H9 (cell line): ENCODE measurements around the gene CLIC6. TPM values are rescaled to one million over a fixed set of nuclear protein-coding genes. Genes with fewer than 3 reads are reported as not detected.

Experiments
- DNase-seq: peaks from one replicate; pipeline ENCODE4 v3.0.0-alpha.2; 2017
- H2AFZ ChIP-seq: one replicate; pipeline ENCODE4 v1.6.1; 2013; ENCODE audit warnings: mild to moderate bottlenecking, low read length, control low read depth, moderate library complexity
- H2AK5ac ChIP-seq: 2 replicates; pipeline ENCODE4 v1.6.1; 2013; ENCODE audit warnings: low read length, control low read depth, mixed read lengths; ENCODE audit not compliant: insufficient read length
- H2BK120ac ChIP-seq: one replicate; pipeline ENCODE4 v1.6.1; 2013; ENCODE audit warnings: low read depth, mild to moderate bottlenecking, low read length, control low read depth, inconsistent platforms; ENCODE audit not compliant: poor library complexity, severe bottlenecking
- H2BK12ac ChIP-seq: 2 replicates; pipeline ENCODE4 v1.6.1; 2013; ENCODE audit warnings: low read length, control low read depth, mixed read lengths, low read depth; ENCODE audit not compliant: insufficient read length
- H2BK15ac ChIP-seq: 2 replicates; pipeline ENCODE4 v1.6.1; 2013; ENCODE audit warnings: low read depth, low read length, control low read depth
- H2BK20ac ChIP-seq: one replicate; pipeline ENCODE4 v1.6.1; 2013; ENCODE audit warnings: low read depth, mild to moderate bottlenecking, low read length, control low read depth, inconsistent platforms; ENCODE audit not compliant: poor library complexity, severe bottlenecking
- H2BK5ac ChIP-seq: 2 replicates; pipeline ENCODE4 v1.6.1; 2013; ENCODE audit warnings: low read length, control low read depth, mixed read lengths; ENCODE audit not compliant: insufficient read length
- H3K14ac ChIP-seq: 2 replicates; pipeline ENCODE4 v1.6.1; 2013; ENCODE audit warnings: low read length, control low read depth; ENCODE audit not compliant: insufficient read depth
- H3K18ac ChIP-seq: 2 replicates; pipeline ENCODE4 v1.6.1; 2013; ENCODE audit warnings: low read depth, mild to moderate bottlenecking, mixed read lengths, low read length, control low read depth; ENCODE audit not compliant: insufficient read length
- H3K23ac ChIP-seq: 2 replicates; pipeline ENCODE4 v1.6.1; 2013; ENCODE audit warnings: low read length, control low read depth, mixed read lengths, low read depth; ENCODE audit not compliant: insufficient read length
- H3K23me2 ChIP-seq: 2 replicates; pipeline ENCODE4 v1.6.1; 2013; ENCODE audit warnings: low read depth, mild to moderate bottlenecking, mixed read lengths, low read length, control low read depth; ENCODE audit not compliant: insufficient read length, poor library complexity, severe bottlenecking
- H3K27ac ChIP-seq: 2 replicates; pipeline ENCODE4 v1.5.1; 2013; ENCODE audit warnings: low read length, control low read depth, mixed read lengths, low read depth; ENCODE audit not compliant: insufficient read length
- H3K27me3 ChIP-seq: 2 replicates; pipeline ENCODE4 v1.6.1; 2013; ENCODE audit warnings: low read length, control low read depth, inconsistent platforms; ENCODE audit not compliant: insufficient read depth
- H3K4ac ChIP-seq: 2 replicates; pipeline ENCODE4 v1.6.1; 2013; ENCODE audit warnings: low read depth, mild to moderate bottlenecking, control low read depth, inconsistent platforms, low read length, moderate library complexity
- H3K4me1 ChIP-seq: 2 replicates; pipeline ENCODE4 v1.6.1; 2013; ENCODE audit warnings: low read length, control low read depth, inconsistent platforms; ENCODE audit not compliant: insufficient read depth
- H3K4me2 ChIP-seq: 2 replicates; pipeline ENCODE4 v1.6.1; 2013; ENCODE audit warnings: low read length, control low read depth, mixed read lengths; ENCODE audit not compliant: insufficient read length, insufficient read depth
- H3K56ac ChIP-seq: 2 replicates; pipeline ENCODE4 v1.6.1; 2013; ENCODE audit warnings: low read depth, mild to moderate bottlenecking, mixed read lengths, low read length, control low read depth; ENCODE audit not compliant: insufficient read length
- H3K79me1 ChIP-seq: 2 replicates; pipeline ENCODE4 v1.6.1; 2013; ENCODE audit warnings: low read depth, mild to moderate bottlenecking, moderate library complexity, low read length, control low read depth, inconsistent platforms; ENCODE audit not compliant: insufficient read depth, poor library complexity, severe bottlenecking
- H3K79me2 ChIP-seq: 2 replicates; pipeline ENCODE4 v1.6.1; 2013; ENCODE audit warnings: low read length, control low read depth, inconsistent platforms; ENCODE audit not compliant: insufficient read depth
- H3K9ac ChIP-seq: 2 replicates; pipeline ENCODE4 v1.6.1; 2013; ENCODE audit warnings: low read length, control low read depth, mixed read lengths; ENCODE audit not compliant: insufficient read length; ENCODE audit errors: extremely low read depth
- H3K9me3 ChIP-seq: one replicate; pipeline ENCODE4 v1.6.1; 2013; ENCODE audit warnings: low read depth, low read length, inconsistent platforms; ENCODE audit not compliant: control insufficient read depth
- H3T11ph ChIP-seq: one replicate; pipeline ENCODE4 v1.6.1; 2013; ENCODE audit warnings: mild to moderate bottlenecking, low read length, control low read depth, inconsistent platforms
- H4K20me1 ChIP-seq: one replicate; pipeline ENCODE4 v1.6.1; 2013; ENCODE audit not compliant: control insufficient read depth, insufficient read length, insufficient read depth
- H4K5ac ChIP-seq: 2 replicates; pipeline ENCODE4 v1.6.1; 2013; ENCODE audit warnings: low read depth, mild to moderate bottlenecking, mixed read lengths, low read length, control low read depth; ENCODE audit not compliant: insufficient read length
- H4K8ac ChIP-seq: replicated peaks from 2 replicates; pipeline ENCODE4 v1.6.1; 2013; ENCODE audit warnings: low read length, control low read depth, mixed read lengths, low read depth; ENCODE audit not compliant: insufficient read length
- H4K91ac ChIP-seq: 2 replicates; pipeline ENCODE4 v1.6.1; 2013; ENCODE audit warnings: low read depth, mild to moderate bottlenecking, moderate library complexity, mixed read lengths, low read length, control low read depth; ENCODE audit not compliant: insufficient read length
- H3K27ac Mint-ChIP-seq, 3 experiments: 2 replicates in 2 of 3; 3 replicates in 1 of 3; pipeline ENCODE4 v1.8.0; 2020 to 2021; ENCODE audit warnings: mixed read lengths in 3 of 3, mild to moderate bottlenecking in 1 of 3, moderate library complexity in 1 of 3
- H3K27me3 Mint-ChIP-seq: 2 replicates; pipeline ENCODE4 v1.8.0; 2021; ENCODE audit warnings: low read depth, mild to moderate bottlenecking, moderate library complexity, mixed read lengths
- H3K36me3 Mint-ChIP-seq, 3 experiments: 2 replicates in 2 of 3; 3 replicates in 1 of 3; pipeline ENCODE4 v1.8.0; 2020 to 2021; ENCODE audit warnings: low read depth in 3 of 3, mixed read lengths in 3 of 3; ENCODE audit not compliant: insufficient read depth in 1 of 3
- H3K4me1 Mint-ChIP-seq, 2 experiments: 2 replicates each; pipeline ENCODE4 v1.8.0; 2020; ENCODE audit warnings: mixed read lengths in 2 of 2
- H3K4me3 Mint-ChIP-seq, 2 experiments: 2 replicates in 1 of 2; 3 replicates in 1 of 2; pipeline ENCODE4 v1.8.0; 2020 to 2021; ENCODE audit warnings: mild to moderate bottlenecking in 2 of 2, mixed read lengths in 2 of 2, moderate library complexity in 1 of 2
- H3K9me3 Mint-ChIP-seq, 2 experiments: 2 replicates in 1 of 2; 3 replicates in 1 of 2; pipeline ENCODE4 v1.8.0; 2020; ENCODE audit warnings: mild to moderate bottlenecking in 2 of 2, mixed read lengths in 2 of 2, moderate library complexity in 1 of 2
- CTCF ChIP-seq: fragments of 200-600 bp; sonication (generic); conservative IDR thresholded peaks from 3 replicates; pipeline ENCODE4 v1.8.0; 2021; ENCODE audit warnings: antibody characterized with exemption, mild to moderate bottlenecking
- WGBS: extraction: QIAGEN DNeasy Blood & Tissue Kit; methylation state at CpG from one replicate; pipeline ENCODE4 v1.1.7; 2013; ENCODE audit warnings: missing lambda C conversion rate, low lambda C conversion rate, mixed read lengths; ENCODE audit not compliant: insufficient read length; ENCODE audit errors: extremely low coverage; 5-methylcytosine and 5-hydroxymethylcytosine counted together
- total RNA-seq: library from RNA; stranded (reverse); gene quantifications from 2 replicates; pipeline ENCODE4 v1.2.1, GENCODE V29; 2021

CLIC6 gene
- total RNA-seq, 1 experiment from 2014 or later: 1.3 TPM

- no CpG with 5 or more reads among the region's 11 CpGs for WGBS
- H3K79me2 ChIP-seq: no peaks in the 10 kb centered on the region
- H2BK5ac ChIP-seq: no peak overlapping the region
- no peak overlapping the region for H3K18ac ChIP-seq
- no peak for TF ChIP-seq CTCF
- no peaks in the 10 kb centered on the region for H3K79me1 ChIP-seq
- no peak overlapping the region for H3K14ac ChIP-seq
- Mint-ChIP-seq H3K4me1 (peaks cover 18 to 19% of the 10 kb centered on the region in 2 experiments), H3K36me3 (peaks cover 0 to 8% (median 2%) of the 10 kb centered on the region in 3 experiments; a peak in 4 of 7 replicates), H3K4me3 (no peak overlapping the region), H3K27ac (no peak overlapping the region), H3K9me3 (peaks cover 10 to 11% of the 10 kb centered on the region in 2 experiments), H3K27me3 (no peaks in the 10 kb centered on the region; the same call in 1 of the 2 replicates)
- no peak overlapping the region for H3K4me2 ChIP-seq
- H3K4ac ChIP-seq: no peak overlapping the region
- no peak overlapping the region for H3K9ac ChIP-seq
- H2BK120ac ChIP-seq: no peak overlapping the region
- H3K23ac ChIP-seq: no peak overlapping the region
- no peak overlapping the region for H2AFZ ChIP-seq
- H4K8ac ChIP-seq: no peak overlapping the region
- H3K56ac ChIP-seq: no peak overlapping the region
- no peak overlapping the region for H3K27ac ChIP-seq
- no peak overlapping the region for H2BK15ac ChIP-seq
- no peak overlapping the region for H2AK5ac ChIP-seq
- H4K5ac ChIP-seq: no peak overlapping the region
- H3K4me1 ChIP-seq: peaks cover 4% of the 10 kb centered on the region; the same call in 1 of the 2 replicates
- DNase-seq: no peak
- H3K27me3 ChIP-seq: no peaks in the 10 kb centered on the region
- H4K91ac ChIP-seq: no peak overlapping the region
- no peak overlapping the region for H3T11ph ChIP-seq
- H2BK20ac ChIP-seq: no peak overlapping the region
- H2BK12ac ChIP-seq: no peak overlapping the region
- no peaks in the 10 kb centered on the region for H4K20me1 ChIP-seq
- H3K9me3 ChIP-seq: no peaks in the 10 kb centered on the region
- H3K23me2 ChIP-seq: no peaks in the 10 kb centered on the region
Observed at GRCh38 chr21:34690041-34690792, 21.4 kb downstream of the CLIC6 start.
